WERI-Rb-1 (cell line): Measurements from ENCODE around the gene GALNT13.

ENCODE experiments used
- DNase-seq: peaks from one replicate; pipeline ENCODE4 v3.0.0-alpha.2; 2020
- H3K27ac ChIP-seq: fragments of 250-450 bp; sonication (Bioruptor Pico); 2 replicates; pipeline ENCODE4 v1.5.1; 2020; ENCODE audit warnings: mild to moderate bottlenecking, moderate library complexity
- H3K27me3 ChIP-seq: fragments of 250-450 bp; sonication (Bioruptor Pico); 2 replicates; pipeline ENCODE4 v1.5.1; 2021; ENCODE audit warnings: mild to moderate bottlenecking, low read depth, moderate library complexity; ENCODE audit not compliant: insufficient read depth, severe bottlenecking
- H3K36me3 ChIP-seq: fragments of 250-450 bp; sonication (Bioruptor Pico); 2 replicates; pipeline ENCODE4 v1.5.1; 2020; ENCODE audit warnings: mild to moderate bottlenecking, moderate library complexity
- H3K4me3 ChIP-seq: 2 replicates; pipeline ENCODE4 v1.5.1; 2011; ENCODE audit warnings: low read depth, mild to moderate bottlenecking, control low read depth, low read length
- H3K9me3 ChIP-seq: fragments of 250-450 bp; sonication (Bioruptor Pico); 2 replicates; pipeline ENCODE4 v1.5.1; 2021; ENCODE audit warnings: mild to moderate bottlenecking, moderate library complexity; ENCODE audit not compliant: severe bottlenecking
- CTCF ChIP-seq: IDR thresholded peaks from 2 replicates; pipeline ENCODE4 v1.5.1; 2011; ENCODE audit warnings: low read depth, mild to moderate bottlenecking, control low read depth, inconsistent platforms, low read length

The GALNT13 gene

DNA sequence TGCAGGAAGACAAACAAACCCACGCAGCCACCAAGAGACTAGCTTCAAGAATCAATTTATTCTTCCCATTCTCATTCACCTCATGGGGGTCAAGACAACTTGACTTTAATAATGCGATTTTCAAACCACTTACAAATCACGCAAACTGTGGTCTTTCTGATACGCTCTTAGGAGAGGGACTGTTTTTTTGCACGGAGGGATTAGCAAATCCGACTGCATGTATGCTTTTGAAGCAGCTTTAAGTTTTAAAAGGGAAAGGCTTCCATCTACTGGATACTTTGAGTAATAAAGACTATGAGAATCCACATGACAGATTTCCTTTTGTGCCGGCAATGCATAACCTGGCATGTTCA, 503.8 kb downstream of the GALNT13 start:
- Histone ChIP-seq H3K4me3 (peak overlapping the region; percentile 32; the same call in 1 of the 2 replicates), H3K27me3 (no peaks in the 10 kb centered on the region), H3K27ac (no peak overlapping the region), H3K36me3 (no peaks in the 10 kb centered on the region), H3K9me3 (no peaks in the 10 kb centered on the region)
- 0 out of 2 replicates have a peak, but pooled peaks have one; percentile 7 for TF ChIP-seq CTCF
- peak; percentile 11 for DNase-seq

DNA sequence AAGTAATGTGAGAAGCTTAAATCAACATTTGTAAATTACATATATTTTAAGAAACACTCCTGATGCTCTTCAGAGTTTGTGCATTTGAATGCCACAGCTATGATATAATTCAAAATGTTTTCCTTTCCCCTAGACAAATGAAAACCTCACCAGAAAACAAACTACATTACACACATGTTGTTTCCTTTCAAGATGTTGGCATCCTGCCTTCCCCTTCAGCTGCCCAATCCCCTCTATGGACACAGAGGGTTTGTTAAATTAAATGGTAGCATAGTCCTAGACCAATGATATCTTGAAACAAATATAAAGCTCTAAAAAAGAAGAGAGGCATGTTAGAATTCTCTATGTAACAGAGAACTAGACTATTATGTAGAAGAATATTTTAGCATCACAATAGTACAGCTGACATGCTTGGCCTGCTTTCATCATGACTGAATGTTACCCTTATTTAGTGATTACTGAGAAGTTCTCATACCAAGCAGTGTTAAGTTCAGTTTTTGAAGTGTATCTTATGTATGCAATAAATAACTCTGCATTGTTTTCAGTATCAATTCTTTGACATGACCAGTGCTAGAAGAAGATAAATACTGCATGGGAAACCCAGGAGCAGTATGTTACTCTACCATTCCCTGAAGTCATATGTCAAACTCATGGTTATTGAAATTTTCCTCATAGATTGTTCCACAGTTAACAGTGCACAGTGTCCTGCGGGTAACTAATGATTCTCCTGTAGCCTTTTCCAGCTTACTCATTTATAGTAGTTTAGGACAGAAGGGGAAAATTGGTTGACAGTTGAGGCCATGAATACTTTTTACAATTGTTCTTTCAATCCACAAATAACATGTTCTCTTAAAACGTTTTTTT, 510.4 kb downstream of the GALNT13 start:
- no peak overlapping the region for H3K27ac ChIP-seq
- no peak for TF ChIP-seq CTCF
- H3K4me3 ChIP-seq = no peak overlapping the region
- DNase-seq = no peak
- no peaks in the 10 kb centered on the region for H3K9me3 ChIP-seq
- H3K36me3 ChIP-seq = no peaks in the 10 kb centered on the region
- H3K27me3 ChIP-seq = no peaks in the 10 kb centered on the region

- Histone ChIP-seq H3K4me3 (no peak overlapping the region), H3K9me3 (no peaks in the 10 kb centered on the region), H3K27me3 (no peaks in the 10 kb centered on the region), H3K36me3 (no peaks in the 10 kb centered on the region), H3K27ac (no peak overlapping the region)
- TF ChIP-seq CTCF = no peak
- DNase-seq = no peak
Measured at GRCh38 chr2:154386186-154386585, 514.5 kb downstream of the GALNT13 start.

DNA sequence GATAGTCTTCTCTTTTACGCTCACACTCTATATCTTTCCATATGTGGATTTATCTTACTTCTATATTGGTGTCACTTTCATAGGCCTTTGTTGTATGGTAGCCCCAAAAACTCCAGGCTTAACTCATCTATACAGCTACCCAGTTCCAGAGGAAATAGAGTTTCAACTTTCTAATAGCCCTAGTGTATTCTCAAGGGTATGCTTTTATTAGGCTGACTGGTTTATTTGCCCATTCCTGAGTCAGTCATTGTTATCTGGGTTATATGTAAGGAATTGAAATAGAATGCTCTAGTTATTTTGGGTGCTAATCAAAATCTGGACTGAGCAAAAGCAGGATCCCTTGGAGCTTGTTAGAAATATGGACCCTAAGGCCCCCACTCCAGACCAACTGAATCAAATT, 519.3 kb downstream of the GALNT13 start:
- Histone ChIP-seq H3K4me3 (no peak overlapping the region), H3K36me3 (no peaks in the 10 kb centered on the region), H3K27ac (no peak overlapping the region), H3K9me3 (no peaks in the 10 kb centered on the region), H3K27me3 (no peaks in the 10 kb centered on the region)
- TF ChIP-seq CTCF = no peak
- no peak for DNase-seq

GRCh38 chr2:154392256-154392655, 520.5 kb downstream of the GALNT13 start:
- TF ChIP-seq CTCF = no peak
- Histone ChIP-seq H3K36me3 (no peaks in the 10 kb centered on the region), H3K27ac (no peak overlapping the region), H3K9me3 (no peaks in the 10 kb centered on the region), H3K27me3 (no peaks in the 10 kb centered on the region), H3K4me3 (no peak overlapping the region)
- no peak for DNase-seq

GRCh38 chr2:154394600-154394999, 522.9 kb downstream of the GALNT13 start:
- no peak overlapping the region for H3K27ac ChIP-seq

More at GRCh38 chr2:154394600-154394999, 522.9 kb downstream of the GALNT13 start:
- TF ChIP-seq CTCF = no peak
- Histone ChIP-seq H3K36me3 (no peaks in the 10 kb centered on the region), H3K9me3 (no peaks in the 10 kb centered on the region), H3K4me3 (no peak overlapping the region), H3K27me3 (no peaks in the 10 kb centered on the region)
- no peak for DNase-seq
